ENCODE data around the gene TLK2.
"Not testable (repeated sequence)": the region's sequence is repeated elsewhere in the genome, so short reads cannot be mapped to it uniquely, and the experiment has no call there.

Gene TLK2

GRCh38 chr17:62605588-62605987 is 127.0 kb downstream of the TLK2 start:
- DNase-seq: no peak

- no peak for DNase-seq
These were observed 132.7 kb downstream of the TLK2 start for GRCh38 chr17:62611292-62611691.

GRCh38 chr17:62611728-62612127 is 133.1 kb downstream of the TLK2 start:
- no peak for DNase-seq

GRCh38 chr17:62612289-62612688 is 133.7 kb downstream of the TLK2 start:
- not testable (repeated sequence) for DNase-seq

- not testable (repeated sequence) for DNase-seq
These were observed 134.5 kb downstream of the TLK2 start for GRCh38 chr17:62613095-62613494.

- DNase-seq: no peak
These were observed 135.5 kb downstream of the TLK2 start for GRCh38 chr17:62614142-62614541.

GRCh38 chr17:62615503-62615902 is 136.9 kb downstream of the TLK2 start:
- DNase-seq: no peak

- DNase-seq: no peak
These were observed 138.6 kb downstream of the TLK2 start for GRCh38 chr17:62616993-62617893.

- DNase-seq: no peak
These were observed 139.4 kb downstream of the TLK2 start for GRCh38 chr17:62617894-62618472.

- no peak for DNase-seq
These were observed 140.2 kb downstream of the TLK2 start for GRCh38 chr17:62618647-62619416.

GRCh38 chr17:62619417-62620155 is 141.0 kb downstream of the TLK2 start:
- DNase-seq: no peak

GRCh38 chr17:62621223-62621622 is 142.6 kb downstream of the TLK2 start:
- no peak for DNase-seq

- no peak for DNase-seq
These were observed 146.7 kb downstream of the TLK2 start for GRCh38 chr17:62625184-62625869.

- DNase-seq: no peak
These were observed 147.2 kb downstream of the TLK2 start for GRCh38 chr17:62625870-62626200.

- DNase-seq: no peak
These were observed 148.1 kb downstream of the TLK2 start for GRCh38 chr17:62626719-62627218.

- DNase-seq: peak; percentile 42
These were observed 148.7 kb downstream of the TLK2 start, which contains the start of gene MRC2 for GRCh38 chr17:62627219-62627903. Gene MRC2 (plus strand): TSS chr17:62627670. CDS start chr17:62627803, 133 bp downstream.

GRCh38 chr17:62627904-62628633 is 149.4 kb downstream of the TLK2 start:
- DNase-seq: peak; percentile 41

GRCh38 chr17:62628831-62629555 is 150.4 kb downstream of the TLK2 start:
- no peak for DNase-seq

- no peak for DNase-seq
These were observed 151.1 kb downstream of the TLK2 start for GRCh38 chr17:62629556-62630364.

Data from stimulated activated CD4-positive, alpha-beta T cell treated with anti-CD3 and anti-CD28 coated beads, Interleukin-1b, Interleukin-23, amount 100 ng/mL, for 48 hours (primary cell).